SHP77 treated with DMSO at 0.1 percent for 48 hours (cell line): ENCODE measurements around the gene PUS3.

Experiments used
- DNase-seq: peaks from one replicate; lab custom pipeline; 2025; lab: John Stamatoyannopoulos, UW

Gene PUS3, protein sequence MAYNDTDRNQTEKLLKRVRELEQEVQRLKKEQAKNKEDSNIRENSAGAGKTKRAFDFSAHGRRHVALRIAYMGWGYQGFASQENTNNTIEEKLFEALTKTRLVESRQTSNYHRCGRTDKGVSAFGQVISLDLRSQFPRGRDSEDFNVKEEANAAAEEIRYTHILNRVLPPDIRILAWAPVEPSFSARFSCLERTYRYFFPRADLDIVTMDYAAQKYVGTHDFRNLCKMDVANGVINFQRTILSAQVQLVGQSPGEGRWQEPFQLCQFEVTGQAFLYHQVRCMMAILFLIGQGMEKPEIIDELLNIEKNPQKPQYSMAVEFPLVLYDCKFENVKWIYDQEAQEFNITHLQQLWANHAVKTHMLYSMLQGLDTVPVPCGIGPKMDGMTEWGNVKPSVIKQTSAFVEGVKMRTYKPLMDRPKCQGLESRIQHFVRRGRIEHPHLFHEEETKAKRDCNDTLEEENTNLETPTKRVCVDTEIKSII

GRCh38 chr11:125902927-125903710 is at the start of gene PUS3:
PUS3 (minus strand) TSS chr11:125903206; CDS start chr11:125896284, 6,922 bp downstream.
- peak; percentile 71 for DNase-seq

DNA sequence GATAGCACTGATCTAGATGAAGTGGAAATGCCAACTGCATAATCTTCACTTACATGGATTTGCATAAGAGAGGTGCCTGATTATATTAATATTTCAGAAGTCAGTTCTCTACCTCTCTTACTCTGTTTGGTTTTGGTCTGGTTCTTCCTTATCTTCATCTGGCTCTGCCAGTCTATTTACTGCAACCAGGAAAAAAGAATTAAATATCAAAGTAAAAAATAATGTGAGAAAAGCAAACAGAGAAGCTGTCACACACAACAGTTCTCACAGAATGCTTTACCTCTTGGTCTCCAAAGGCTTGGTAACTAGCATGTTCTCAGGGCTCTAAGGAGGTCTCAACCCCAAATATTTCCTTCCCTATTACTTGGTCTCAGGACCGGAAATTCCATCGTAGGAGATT is 49.6 kb upstream of the PUS3 start:
- DNase-seq, result no peak

DNA sequence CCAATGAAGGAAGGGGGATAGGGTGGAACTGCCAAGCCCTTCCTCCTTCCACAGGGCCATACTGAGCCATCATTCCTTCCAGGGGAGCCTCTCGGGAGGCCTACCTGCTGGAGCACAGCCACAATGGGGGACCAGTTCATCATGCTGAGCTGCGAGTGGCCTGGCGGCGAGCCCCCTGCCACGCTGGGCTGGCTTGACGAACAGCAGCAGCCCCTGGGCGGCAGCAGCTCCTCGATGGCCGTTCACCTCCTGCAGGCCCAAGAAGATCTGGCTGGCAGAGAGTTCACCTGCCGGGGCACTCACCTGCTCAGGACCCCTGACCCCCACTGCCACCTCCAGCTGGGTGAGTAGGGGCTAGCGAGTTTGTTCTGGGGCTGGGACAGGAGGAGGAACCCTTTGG is 48.7 kb upstream of the PUS3 start:
- no peak for DNase-seq

- no peak for DNase-seq
These were observed 48.0 kb upstream of the PUS3 start for GRCh38 chr11:125950696-125951651.

DNA sequence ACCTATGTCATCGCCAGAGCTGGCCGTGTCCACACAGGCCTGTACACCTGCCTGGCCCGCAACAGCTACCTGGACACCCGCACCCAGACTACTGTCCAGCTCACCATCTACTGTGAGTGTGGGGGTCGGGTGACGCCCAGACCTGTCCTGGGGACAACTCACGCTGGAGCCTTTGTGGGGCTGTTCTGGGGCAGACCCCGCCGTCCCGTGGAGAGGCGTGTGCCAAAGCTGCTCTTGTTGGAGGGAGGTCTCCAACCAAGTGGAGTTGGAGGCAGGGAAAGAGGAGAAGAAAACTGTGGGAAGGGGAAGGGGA is 47.1 kb upstream of the PUS3 start:
- no peak for DNase-seq

DNA sequence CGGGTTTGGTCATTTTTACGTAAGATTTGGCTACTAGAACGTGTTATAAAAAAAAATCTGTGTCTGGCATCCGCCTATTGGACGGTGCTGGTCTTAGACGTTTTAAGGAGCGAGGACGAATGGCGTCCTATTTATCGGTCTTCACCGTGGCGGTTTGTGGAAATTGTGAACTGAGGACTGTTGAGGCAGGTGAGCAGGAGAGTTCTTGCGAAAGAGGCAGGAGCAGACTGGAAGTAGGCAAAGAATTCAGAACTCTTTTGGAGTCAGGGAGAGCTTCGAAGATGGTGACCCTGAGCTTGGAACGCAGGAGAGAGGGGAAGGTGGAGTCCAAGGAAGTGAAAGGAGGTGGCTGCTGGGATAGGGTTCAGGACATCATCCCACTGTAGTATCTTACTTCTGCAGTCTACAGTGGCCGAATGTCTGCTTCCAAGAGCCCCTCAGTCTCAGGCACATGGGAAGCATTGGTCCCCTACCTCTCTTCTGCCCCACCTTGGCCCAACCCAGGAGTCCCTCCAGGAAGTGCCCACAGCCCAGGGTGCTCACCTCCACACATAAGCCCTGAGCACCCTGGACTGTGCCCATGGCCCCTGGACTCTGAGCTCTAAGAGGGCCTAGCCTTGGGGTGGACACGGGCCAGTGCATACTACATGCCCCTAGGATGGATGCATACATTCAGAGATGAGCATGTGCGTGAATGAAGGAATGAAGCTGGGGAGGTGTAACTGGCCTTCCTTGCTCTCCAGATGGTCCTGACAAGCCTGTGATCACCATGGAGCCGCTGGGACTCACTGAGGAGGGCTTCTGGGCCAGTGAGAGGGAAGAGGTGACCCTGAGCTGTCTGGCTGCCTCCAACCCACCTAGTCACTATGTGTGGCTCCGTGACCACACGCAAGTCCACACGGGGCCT is 46.5 kb upstream of the PUS3 start:
- DNase-seq, result no peak

- no peak for DNase-seq
These were observed 45.5 kb upstream of the PUS3 start for GRCh38 chr11:125948278-125949051.

- no peak for DNase-seq
These were observed 44.6 kb upstream of the PUS3 start for GRCh38 chr11:125947419-125948277.

DNA sequence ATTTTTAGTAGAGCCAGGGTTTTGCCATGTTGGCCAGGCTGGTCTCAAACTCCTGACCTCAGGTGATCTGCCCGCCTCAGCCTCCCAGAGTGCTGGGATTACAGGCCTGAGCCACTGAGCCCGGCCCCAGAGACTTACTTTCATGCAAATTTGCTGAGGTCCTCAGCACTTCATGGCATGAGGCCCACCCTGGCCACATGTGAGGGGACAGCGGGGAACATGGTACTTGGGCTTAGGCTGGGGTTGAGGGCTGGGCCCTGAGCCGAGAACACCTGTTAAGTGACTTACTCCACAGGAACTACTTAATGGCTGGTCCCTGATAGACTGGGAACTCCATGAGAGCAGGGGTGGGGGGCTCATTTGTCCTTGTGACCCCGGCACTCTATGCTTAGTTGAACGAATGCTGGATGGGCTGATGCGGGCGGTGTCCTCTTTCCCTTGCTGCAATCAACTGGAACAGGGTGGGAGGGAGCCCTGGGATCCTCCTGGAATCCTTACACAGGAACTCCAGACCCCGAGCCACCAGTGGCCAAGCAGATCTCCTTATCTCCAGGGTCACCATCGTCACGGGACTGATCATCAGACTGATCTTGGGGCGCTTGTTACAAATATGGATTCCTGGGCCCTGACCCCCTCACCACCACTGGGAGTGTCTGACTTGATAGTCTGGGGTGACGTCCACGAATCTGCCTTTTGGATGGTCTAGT is 43.9 kb upstream of the PUS3 start:
- no peak for DNase-seq

- DNase-seq, result no peak
These were observed 43.0 kb upstream of the PUS3 start, which contains the start of gene VSIG10L2 for GRCh38 chr11:125945797-125946520. VSIG10L2 (plus strand) TSS chr11:125946044; CDS start chr11:125946056, 12 bp downstream.

DNA sequence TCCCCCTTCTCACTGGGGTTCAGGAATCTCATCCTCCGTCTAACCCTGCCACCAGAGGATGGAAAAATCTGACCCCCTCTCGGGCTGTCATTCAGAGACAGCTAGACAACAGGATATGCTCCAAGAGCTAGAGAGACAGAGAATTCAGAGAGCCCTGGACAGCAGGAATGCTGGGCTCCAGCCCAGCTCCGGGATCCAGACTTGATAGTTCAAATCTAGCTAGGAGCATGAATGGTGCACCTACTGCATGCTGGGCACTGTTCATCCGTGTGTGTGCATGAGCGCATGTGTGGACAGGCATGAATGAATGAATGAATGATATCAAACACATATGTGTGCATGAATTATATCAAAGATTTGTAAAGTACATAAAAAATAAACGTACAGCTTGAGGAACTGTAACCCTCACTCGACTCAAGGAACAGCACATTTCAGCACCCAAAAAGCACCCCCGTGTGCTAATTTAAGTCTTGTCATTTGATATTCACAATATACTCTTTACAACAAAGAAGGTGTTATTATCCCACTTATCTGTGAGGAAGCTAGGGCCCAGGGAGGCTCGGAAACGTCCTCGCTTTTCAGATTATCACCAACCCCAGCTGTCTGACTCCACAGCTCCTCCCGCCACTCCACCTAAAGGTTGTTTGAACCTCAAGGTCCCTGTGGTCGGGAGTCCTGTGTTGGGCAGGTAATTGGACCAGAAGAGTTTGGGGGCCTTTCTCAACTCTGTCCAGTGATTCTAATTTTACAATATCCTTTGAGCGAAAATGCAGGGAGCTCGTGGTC is 42.2 kb upstream of the PUS3 start:
- DNase-seq, result no peak

DNA sequence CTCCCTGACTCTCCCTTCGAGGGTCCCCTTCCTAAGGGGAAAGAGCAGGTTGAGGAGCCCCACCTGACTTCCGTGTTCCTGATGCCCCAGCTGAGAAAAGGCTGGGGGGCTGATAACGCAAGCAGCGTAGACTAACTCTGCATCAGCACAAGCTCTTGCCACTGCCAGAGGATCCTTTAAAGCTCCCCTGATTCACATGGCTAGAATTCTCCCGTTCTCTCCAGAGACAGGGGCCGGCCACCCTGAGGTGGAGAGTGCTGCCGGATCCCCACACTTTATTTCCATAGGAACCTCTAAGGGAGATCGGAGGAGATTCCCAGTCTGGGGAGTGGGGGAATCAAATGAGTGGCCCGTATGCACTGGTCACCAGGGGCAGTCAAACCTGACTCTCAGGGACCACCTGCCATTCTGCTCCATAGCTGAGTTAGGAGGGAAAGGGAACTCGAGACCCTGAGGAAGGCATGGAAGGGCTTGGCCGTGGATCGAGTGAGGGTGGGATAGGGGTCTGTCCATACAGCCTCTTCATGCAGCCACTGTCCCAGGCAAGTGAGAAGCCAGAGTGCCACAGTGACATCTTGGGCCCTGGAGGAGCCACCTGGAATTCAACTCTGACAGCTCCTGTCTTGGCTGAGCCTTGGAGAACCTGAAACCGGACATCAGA is 41.5 kb upstream of the PUS3 start:
- no peak for DNase-seq

DNA sequence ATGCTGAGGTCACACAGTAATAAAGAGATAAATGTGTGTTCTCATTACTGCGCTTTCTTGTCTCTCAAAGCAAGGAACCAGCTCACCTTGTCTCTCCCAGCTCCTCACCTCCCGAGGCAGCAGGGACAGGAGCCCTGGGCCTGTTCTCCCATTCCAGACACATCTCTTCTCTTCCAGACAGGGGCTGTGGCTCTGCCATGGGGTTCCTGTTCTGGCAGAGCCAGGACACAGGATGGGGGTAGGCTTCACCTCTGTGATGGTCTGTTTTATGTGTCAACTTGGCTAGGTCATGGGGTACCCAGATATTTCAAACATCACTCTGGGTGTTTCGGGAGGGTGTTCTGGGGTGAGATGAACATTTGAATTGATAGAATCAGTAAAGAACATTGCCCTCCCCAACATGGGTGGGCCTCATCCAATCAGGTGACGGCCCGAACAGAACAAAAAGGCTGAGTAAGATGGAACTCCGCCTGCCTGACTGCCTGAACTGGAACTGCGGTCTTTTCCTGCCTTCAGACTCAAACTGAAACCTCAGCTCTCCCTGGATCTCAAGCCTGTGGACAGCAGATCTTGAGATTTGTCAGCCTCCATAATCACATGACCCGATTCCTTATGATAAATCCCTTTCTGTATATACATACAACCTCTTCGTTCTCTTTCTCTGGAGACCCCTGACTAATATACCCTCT is 40.8 kb upstream of the PUS3 start:
- no peak for DNase-seq

DNA sequence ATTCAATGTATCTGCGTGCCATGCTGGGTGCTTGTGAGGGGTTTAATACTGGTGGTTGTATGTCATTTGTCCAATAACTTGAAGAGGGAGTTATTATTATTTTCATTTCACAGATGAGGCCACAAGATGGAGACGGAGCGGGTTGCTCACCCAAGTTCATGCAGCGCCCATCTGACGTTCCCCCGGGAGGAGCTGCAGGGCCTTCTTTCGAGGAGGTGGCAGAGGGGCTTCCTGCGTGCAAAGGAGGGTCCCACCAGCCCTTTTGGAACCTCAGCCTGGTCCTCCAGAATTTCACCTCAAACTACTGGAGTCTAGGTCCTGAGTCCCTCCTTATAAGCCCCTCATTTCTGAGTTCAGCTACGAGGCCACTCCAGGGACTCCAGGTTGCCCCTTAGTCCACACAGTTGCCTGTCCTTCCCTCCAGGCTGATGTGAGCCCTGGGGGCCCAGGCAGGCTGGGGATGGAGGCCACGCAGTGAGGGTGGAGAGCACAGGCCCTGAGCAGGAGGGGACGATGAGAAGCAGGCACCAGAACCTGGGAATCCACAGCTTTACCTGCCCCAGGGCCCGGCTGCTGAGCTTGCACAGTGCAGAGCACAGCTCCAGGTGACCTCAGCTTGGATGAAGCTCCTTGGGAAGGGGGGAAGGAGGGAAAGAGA is 39.9 kb upstream of the PUS3 start:
- DNase-seq, result no peak
